GM19351 (cell line): Measurements from ENCODE around the gene SLC22A31.

Experiments used
- ATAC-seq: cut with Tn5 transposase; IDR thresholded peaks from one replicate; pipeline ENCODE4 v1.9.1; 2021; ENCODE audit warnings: mild to moderate bottlenecking, moderate library complexity; ENCODE audit not compliant: unreplicated experiment

The SLC22A31 gene

GRCh38 chr16:89217138-89217387, 16.7 kb upstream of the SLC22A31 start:
- no peak for ATAC-seq

DNA sequence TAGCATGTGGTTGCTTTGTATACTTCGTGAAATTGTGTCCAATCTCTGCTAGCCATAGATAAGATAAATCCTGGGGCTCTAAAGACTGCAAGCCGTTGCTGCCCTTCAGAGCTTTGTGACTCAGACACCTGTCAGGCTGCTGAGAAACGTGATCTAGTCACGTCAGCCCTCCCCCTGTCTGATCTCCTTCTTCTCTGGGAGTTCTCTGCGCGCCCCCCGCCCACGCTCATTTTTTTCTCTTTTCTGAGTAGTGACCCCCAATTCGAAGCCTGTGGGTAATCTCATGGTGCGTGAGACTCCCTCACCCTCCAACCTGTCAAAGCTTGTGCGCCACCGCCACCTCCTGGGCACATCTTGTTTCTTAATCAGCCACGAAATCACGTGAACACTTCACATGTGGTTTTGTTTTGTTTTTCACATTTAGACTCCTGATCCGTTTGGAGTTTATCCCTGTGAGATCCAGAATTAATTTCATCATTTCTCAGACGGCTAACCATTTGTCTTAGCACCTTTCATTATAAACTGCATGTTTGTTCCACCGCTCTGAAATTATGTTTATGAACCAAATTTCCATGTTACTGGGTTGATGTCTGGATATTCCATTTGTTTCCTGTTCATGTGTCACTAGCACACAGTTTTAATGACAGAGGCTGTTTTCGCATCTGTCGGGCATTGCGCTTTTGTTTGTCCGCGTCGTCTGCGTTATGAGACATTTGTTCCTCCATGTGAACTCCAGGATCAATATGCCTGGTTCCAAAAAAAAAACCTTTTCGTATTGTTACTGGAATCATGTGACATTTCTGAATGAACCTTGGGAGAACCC, 16.2 kb upstream of the SLC22A31 start:
- no peak for ATAC-seq

DNA sequence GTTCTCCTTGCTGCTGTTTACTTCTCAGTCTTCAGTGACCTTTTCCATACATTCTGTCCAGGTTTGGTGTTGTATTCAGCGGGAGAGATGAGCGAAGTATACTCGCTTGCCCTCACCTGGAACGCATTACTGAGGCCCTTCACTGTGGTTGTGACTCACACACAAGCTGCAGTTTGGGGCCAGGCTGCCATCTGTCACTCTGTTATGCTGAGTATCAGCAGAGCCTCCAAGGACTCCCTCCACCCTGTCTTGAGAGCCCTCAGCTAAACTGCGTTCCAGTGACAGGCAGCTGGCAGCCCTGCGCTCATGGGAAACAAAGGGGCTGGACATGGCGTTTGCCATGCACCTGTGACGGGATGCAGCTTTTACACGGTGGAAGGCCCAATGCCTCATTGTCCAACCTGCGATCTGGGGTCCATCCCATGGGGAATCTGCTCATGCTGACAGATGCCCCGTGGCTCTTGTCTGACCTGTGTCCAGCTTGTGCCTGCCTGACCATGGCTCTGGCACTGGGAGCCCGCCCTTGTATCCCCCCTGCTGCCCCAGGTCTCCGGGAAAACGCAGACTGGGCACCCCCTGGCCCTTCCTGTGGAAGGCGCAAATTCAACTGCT, 10.7 kb upstream of the SLC22A31 start:
- no peak for ATAC-seq

- no peak for ATAC-seq
Measured at GRCh38 chr16:89210165-89210903, 10.0 kb upstream of the SLC22A31 start.

DNA sequence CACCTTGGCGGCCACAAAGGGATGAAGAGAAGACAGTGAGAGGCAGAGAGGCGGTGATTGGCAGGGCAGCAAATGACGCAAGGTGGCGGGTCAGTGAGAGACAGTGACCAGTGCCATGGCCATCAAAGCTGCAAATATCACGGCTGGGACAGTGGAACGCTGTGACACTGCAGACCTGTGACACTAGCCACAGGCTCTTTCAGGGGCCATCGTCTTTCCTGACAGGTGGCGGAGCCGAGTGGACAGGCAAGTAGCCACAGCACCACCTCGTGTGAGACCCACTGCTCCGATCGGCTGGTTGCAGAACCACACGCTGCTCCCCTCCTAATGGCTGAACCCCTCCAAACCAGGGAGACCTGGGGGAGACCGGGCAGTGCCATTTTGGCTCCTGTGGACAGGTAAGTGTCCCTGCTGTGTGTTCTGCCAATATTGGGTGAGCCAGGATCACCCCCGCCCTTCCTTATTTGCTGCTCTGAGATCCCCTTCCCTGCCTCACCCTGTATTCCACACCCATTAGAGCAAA, 9.2 kb upstream of the SLC22A31 start:
- ATAC-seq, result no peak

- ATAC-seq, result no peak
Measured at GRCh38 chr16:89207993-89208392, 7.7 kb upstream of the SLC22A31 start.

GRCh38 chr16:89202422-89203215, 2.3 kb upstream of the SLC22A31 start:
- ATAC-seq, result no peak

DNA sequence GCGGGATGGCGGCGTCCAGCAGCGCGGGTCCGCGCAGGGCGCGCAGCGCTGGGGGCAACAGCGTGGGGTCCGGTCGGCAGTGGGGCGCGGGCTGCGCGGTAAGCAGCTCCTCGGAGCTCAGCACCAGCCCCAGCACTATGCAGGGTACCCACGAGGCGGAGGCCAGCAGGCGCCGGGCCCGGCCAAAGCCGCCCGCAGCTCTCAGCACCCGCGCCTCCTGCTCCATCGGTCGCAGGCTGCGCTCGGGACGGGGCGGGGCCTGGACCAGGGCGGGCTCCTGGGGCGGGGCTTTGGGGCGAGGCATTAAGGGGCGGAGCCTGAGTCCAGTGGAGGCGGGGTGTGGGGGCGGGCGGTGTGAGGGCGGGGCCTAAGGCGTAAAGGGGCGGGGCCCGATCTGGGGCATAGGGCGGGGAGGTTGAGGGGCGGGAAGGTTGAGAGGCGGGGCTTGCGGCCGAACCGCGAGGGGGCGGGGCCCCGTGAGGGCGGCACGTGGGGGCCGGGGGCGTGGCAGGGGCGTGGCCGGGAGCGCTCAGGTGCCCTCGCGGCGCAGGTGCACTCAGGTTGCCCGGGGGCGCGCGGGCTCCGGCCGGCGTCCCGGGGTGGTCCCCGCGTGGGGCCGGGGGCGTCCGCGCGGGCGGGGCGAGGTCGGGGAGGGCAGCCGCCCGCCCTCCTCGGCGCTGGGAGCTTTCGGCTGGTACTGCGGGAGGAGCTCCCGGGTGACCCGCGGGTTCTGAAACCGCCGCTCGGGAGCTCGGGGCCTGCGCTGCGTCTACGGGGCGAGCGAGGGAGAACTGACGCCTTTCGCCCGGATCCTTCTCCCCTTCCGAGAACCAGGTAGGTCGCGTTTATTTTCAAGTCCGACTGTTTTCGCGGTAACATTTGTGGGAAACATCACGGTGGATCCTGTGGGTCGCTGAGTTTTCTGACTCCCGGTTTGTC, 1.4 kb upstream of the SLC22A31 start:
- ATAC-seq, result no peak

GRCh38 chr16:89200850-89201411, 594 bp upstream of the SLC22A31 start:
- no peak for ATAC-seq

GRCh38 chr16:89199241-89200123, 855 bp downstream of the SLC22A31 start:
- no peak for ATAC-seq

GRCh38 chr16:89198417-89199240, 1.7 kb downstream of the SLC22A31 start:
- no peak for ATAC-seq

DNA sequence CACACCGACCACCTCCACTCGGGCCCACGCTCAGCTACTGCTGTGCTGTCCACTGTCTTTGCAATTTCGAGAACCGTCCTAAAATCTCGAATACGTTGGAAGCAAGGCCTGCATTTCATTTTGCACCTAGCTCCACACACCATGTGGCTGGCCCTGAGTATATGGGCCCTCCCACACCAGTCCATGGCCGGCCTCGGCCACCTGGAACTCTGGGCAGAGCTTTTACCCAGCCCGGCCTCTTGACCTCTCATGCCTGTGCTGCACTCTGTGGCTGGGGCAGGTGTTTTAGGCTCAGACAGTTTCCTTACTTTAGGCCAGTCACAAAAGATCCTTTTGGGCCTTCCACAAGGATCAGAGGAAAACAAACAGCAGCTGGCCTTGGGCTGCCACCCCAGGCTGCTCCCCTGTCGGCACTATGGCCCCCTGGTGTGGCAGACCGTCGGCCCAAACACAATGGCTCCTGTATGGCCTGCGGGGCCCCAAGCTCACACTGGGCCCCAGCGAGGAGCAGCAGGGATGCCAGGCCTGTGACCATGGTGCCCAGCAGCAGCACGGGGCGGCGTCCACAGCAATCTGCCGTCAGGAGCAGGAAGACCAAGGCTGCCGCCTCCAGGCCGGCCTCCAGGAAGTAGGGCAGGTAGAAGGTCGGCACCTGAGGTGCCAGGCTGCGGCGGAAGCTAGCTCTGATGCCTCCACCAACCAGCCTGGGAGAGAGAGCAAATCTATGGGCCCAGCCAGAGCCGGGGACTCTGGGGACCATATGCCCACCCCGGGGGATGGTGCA, 2.5 kb downstream of the SLC22A31 start:
- ATAC-seq, result no peak

- ATAC-seq, result no peak
Measured at GRCh38 chr16:89197033-89197632, 3.2 kb downstream of the SLC22A31 start.

DNA sequence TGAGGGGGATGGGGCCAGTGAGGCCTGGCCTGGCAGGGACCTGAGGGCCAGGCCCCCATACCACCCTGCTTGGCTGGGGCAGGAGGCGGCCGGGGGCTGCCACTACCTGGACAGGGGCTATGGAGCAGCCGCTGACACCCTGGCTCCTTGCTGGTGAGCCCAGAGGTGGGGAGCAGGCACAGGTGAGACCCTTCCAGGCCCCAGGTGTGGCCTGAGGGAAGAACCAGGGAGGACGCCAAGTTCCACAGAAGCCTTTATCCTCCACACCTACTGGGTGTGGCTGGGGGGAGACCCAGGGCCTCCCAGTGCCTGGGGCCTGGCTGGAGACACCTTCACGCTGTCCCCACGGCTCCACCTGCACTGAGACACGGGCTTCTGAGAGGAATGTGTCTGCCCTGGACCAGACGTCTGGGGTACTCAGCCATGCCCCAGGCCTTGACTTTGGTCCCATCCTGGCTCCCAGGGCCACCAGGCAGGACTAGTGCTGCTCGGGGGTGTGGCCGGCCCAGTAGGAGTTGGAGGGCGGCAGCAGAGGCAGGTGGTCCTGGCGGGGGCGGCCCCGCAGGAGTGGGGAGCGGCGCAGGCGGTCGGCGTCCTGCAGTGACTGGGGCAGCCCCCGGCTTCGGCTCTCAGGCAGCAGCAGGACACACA, 4.7 kb downstream of the SLC22A31 start:
- ATAC-seq, result no peak

GRCh38 chr16:89194340-89195311, 5.7 kb downstream of the SLC22A31 start:
- no peak for ATAC-seq
